ENCODE data around the gene FGFR2. TPM values are rescaled to one million over a fixed set of nuclear protein-coding genes. Genes with fewer than 3 reads are reported as not detected.

FGFR2 gene
- total RNA-seq, 1 donor = 13.8 TPM

GRCh38 chr10:121497513-121498470 is 100.5 kb downstream of the FGFR2 start:
- H3K27ac ChIP-seq (ENCODE audit: low read depth, low read length) = no peak overlapping the region
- H4K20me1 ChIP-seq (ENCODE audit: insufficient read depth, low read length) = no peaks in the 10 kb centered on the region
- no peak overlapping the region for H3K4me3 ChIP-seq (ENCODE audit: insufficient read depth, low read length)
- H3K9me3 ChIP-seq (ENCODE audit: low read depth, low read length) = peaks cover 2% of the 10 kb centered on the region
- TF ChIP-seq CTCF (IDR thresholded peaks at IDR 0.05; ENCODE audit: extremely low read depth, low read depth, low read length) = no peak
- no peaks in the 10 kb centered on the region for H3K36me3 ChIP-seq (ENCODE audit: insufficient read depth, low read length)
- no peaks in the 10 kb centered on the region for H3K4me1 ChIP-seq (ENCODE audit: insufficient read depth, low read length)
- no peak for DNase-seq (ENCODE audit: insufficient read length, low spot score, missing footprints)
- H3K79me2 ChIP-seq (ENCODE audit: insufficient read depth, low read length) = no peaks in the 10 kb centered on the region
- H3K4me2 ChIP-seq (ENCODE audit: insufficient read depth, low read length) = no peak overlapping the region
- no peaks in the 10 kb centered on the region for H3K27me3 ChIP-seq (ENCODE audit: insufficient read depth, low read length)
- no peak overlapping the region for H2AFZ ChIP-seq (ENCODE audit: low read length)

GRCh38 chr10:121495719-121496118 is 102.5 kb downstream of the FGFR2 start:
- Histone ChIP-seq H3K4me1 (ENCODE audit: insufficient read depth, low read length) (no peaks in the 10 kb centered on the region), H2AFZ (ENCODE audit: low read length) (no peak overlapping the region), H4K20me1 (ENCODE audit: insufficient read depth, low read length) (no peaks in the 10 kb centered on the region), H3K4me2 (ENCODE audit: insufficient read depth, low read length) (no peak overlapping the region), H3K9me3 (ENCODE audit: low read depth, low read length) (peaks cover 2% of the 10 kb centered on the region), H3K27me3 (ENCODE audit: insufficient read depth, low read length) (no peaks in the 10 kb centered on the region), H3K27ac (ENCODE audit: low read depth, low read length) (no peak overlapping the region), H3K4me3 (ENCODE audit: insufficient read depth, low read length) (no peak overlapping the region), H3K36me3 (ENCODE audit: insufficient read depth, low read length) (no peaks in the 10 kb centered on the region), H3K79me2 (ENCODE audit: insufficient read depth, low read length) (no peaks in the 10 kb centered on the region)
- TF ChIP-seq CTCF (IDR thresholded peaks at IDR 0.05; ENCODE audit: extremely low read depth, low read depth, low read length) = no peak
- no peak for DNase-seq (ENCODE audit: insufficient read length, low spot score, missing footprints)

GRCh38 chr10:121494296-121494695 is 103.9 kb downstream of the FGFR2 start:
- H4K20me1 ChIP-seq (ENCODE audit: insufficient read depth, low read length) = no peaks in the 10 kb centered on the region
- H3K79me2 ChIP-seq (ENCODE audit: insufficient read depth, low read length) = no peaks in the 10 kb centered on the region
- no peaks in the 10 kb centered on the region for H3K4me1 ChIP-seq (ENCODE audit: insufficient read depth, low read length)
- no peak overlapping the region for H2AFZ ChIP-seq (ENCODE audit: low read length)
- no peak overlapping the region for H3K4me2 ChIP-seq (ENCODE audit: insufficient read depth, low read length)
- no peak overlapping the region for H3K27ac ChIP-seq (ENCODE audit: low read depth, low read length)
- DNase-seq (ENCODE audit: insufficient read length, low spot score, missing footprints) = no peak
- no peak for TF ChIP-seq CTCF (IDR thresholded peaks at IDR 0.05; ENCODE audit: extremely low read depth, low read depth, low read length)
- H3K4me3 ChIP-seq (ENCODE audit: insufficient read depth, low read length) = no peak overlapping the region
- H3K36me3 ChIP-seq (ENCODE audit: insufficient read depth, low read length) = no peaks in the 10 kb centered on the region
- H3K27me3 ChIP-seq (ENCODE audit: insufficient read depth, low read length) = no peaks in the 10 kb centered on the region
- peaks cover 3% of the 10 kb centered on the region for H3K9me3 ChIP-seq (ENCODE audit: low read depth, low read length)

- no peak for TF ChIP-seq CTCF (IDR thresholded peaks at IDR 0.05; ENCODE audit: extremely low read depth, low read depth, low read length)
- Histone ChIP-seq H3K4me3 (ENCODE audit: insufficient read depth, low read length) (no peak overlapping the region), H3K36me3 (ENCODE audit: insufficient read depth, low read length) (no peaks in the 10 kb centered on the region), H3K9me3 (ENCODE audit: low read depth, low read length) (peaks cover 3% of the 10 kb centered on the region), H3K27me3 (ENCODE audit: insufficient read depth, low read length) (no peaks in the 10 kb centered on the region), H2AFZ (ENCODE audit: low read length) (no peak overlapping the region), H3K4me2 (ENCODE audit: insufficient read depth, low read length) (no peak overlapping the region), H3K79me2 (ENCODE audit: insufficient read depth, low read length) (no peaks in the 10 kb centered on the region), H4K20me1 (ENCODE audit: insufficient read depth, low read length) (no peaks in the 10 kb centered on the region), H3K4me1 (ENCODE audit: insufficient read depth, low read length) (no peaks in the 10 kb centered on the region), H3K27ac (ENCODE audit: low read depth, low read length) (no peak overlapping the region)
- no peak for DNase-seq (ENCODE audit: insufficient read length, low spot score, missing footprints)
Observed at GRCh38 chr10:121493521-121493920, 104.7 kb downstream of the FGFR2 start.
